ENCODE data around the gene VTN.

VTN gene

GRCh38 chr17:28370035-28370743 is at the start of gene VTN:
VTN (minus strand) TSS chr17:28370307; CDS start chr17:28370203, 104 bp downstream.
- DNase-seq: no peak

- DNase-seq: peak; percentile 56
These were observed 46.7 kb upstream of the VTN start for GRCh38 chr17:28416703-28417311.

- no peak for DNase-seq
These were observed 45.8 kb upstream of the VTN start for GRCh38 chr17:28415886-28416285.

DNA sequence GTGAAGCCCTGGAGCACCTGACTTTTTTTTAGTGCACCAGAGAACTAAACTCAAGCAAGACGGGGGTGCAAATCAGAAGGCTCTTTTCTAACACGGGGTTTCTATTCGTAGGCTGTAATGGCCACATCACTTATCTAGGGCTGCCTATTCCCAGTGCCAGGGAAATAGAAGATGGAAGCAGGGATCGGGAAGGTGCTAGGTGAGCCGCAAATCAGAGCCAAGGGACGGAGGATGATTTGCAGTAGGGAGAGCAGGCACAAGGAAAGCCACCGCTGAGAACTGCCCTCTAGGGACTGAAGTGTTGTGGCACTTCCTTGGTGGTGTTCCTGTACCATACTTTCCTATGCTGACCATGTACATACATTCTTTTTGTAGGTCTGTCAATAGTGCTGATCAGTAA is 43.7 kb upstream of the VTN start:
- DNase-seq: no peak

DNA sequence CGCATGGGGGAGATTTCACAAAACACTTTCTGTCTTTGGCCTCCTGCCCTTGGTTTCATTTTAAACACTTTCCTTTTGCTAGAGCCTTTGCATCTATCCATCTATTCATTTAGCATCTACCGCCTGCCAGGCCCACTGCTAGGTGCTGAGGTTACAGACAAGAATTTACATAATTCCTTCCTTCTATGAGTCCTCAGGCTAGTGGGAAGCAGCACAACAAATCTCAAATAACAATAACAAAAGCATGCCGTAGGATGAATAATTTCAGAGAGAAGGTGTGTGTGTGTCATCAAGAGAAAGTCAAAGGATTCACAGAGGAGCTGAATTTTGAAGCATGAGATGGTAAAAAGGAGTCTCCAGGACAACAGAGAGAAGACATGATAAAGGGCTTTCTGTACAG is 42.0 kb upstream of the VTN start:
- no peak for DNase-seq

- no peak for DNase-seq
These were observed 37.8 kb upstream of the VTN start for GRCh38 chr17:28407974-28408306.

- DNase-seq: no peak
These were observed 37.2 kb upstream of the VTN start for GRCh38 chr17:28407130-28407973.

DNA sequence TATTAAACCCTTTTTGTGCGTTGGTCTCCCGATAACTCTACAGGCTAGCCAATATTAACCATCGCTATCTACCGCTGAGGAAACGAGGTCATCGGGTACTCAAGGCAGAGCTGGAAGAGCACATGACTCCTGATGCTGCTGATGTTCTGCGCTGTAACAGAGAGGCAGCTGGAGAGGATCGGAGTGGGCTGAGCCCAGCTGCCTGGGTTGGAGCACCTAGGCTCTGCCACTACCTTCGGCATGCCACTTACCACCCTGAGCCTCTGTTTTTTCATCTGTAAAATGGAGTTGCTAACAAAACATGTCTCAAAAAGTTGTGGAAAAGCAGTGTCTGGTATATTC is 36.3 kb upstream of the VTN start:
- no peak for DNase-seq

DNA sequence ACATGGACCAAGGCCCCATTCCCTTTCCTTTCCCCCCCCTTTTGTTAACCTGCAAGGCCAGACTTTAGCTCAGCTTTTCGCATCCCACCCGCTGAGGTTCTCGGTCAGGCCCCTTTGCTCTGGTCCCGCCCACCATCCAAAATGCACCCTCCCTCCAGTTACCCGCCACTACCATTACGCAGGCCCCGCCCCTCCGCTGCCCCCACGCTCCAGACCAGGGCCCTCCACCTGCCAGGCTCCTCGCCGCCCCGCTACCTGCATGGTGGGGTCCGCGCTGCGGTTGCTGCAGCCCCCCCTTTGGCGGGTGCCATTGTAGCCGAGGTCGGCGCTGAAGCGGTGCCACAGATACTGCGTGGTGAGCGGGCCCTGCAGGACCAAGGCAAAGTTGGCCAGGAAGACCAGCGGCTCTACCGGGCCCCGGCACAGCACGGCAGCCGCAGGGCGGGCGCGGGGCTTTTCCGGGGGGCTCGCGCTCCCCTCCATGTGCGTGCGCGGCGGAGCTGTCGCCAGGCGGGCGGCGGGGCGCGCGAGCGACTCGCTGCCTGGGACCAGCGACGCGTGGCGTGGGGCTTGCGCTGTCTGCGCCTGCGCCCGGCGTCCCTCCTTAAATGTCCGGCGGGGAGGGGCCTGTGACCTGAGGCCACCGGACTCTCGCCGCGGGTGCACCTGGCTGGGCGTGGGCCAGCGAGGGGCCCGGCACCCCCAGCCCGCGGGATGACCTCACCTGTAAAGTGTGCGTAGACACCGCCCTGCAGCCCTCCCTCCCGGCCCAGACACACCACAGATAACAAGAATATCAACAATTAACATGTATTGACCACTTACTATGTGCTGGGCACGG is 35.7 kb upstream of the VTN start, which contains the start of gene SLC46A1:
Gene SLC46A1 (minus strand): TSS at position 581 of the 841 bp plus-strand sequence. CDS start 98 bp downstream, at position 483.
- DNase-seq: no peak

DNA sequence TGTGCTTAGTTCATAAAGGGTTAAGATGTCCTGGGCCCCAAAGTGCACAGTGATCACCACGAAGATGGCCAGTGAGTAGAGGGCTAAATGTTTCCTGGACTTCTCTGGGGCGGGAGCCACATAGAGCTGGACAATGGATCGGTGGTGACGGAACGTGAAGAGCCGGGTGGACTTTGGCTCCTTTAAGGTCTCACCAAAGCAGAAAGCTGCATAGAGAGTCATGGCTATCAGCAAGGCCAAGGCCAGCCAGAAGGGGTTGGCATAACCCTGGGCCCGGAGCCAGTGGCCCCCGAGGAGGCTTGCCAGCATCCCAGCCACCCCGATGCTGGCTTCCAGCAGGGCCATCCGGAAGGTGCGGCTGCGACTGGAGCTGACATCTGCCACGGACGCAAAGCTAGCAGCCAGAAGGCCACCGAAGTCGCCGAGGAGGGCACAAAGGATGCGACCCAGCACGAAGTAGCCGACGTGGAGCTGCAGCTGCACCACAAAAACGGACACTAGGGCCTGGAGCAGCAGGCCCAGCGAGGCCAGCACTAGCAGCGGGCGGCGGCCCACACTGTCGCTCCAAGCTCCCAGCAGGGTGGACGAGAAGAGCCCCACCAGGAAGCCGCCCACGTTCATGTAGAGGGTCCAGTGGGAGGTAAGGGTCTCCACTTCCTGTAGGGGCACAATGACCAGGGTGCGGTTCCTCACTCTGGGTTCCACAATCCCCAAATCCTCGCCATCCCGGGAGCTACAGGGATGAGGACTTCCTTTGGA is 34.9 kb upstream of the VTN start:
- DNase-seq: no peak

- no peak for DNase-seq
These were observed 34.3 kb upstream of the VTN start for GRCh38 chr17:28404461-28404811.

- DNase-seq: no peak
These were observed 33.9 kb upstream of the VTN start for GRCh38 chr17:28404007-28404406.

- no peak for DNase-seq
These were observed 32.7 kb upstream of the VTN start for GRCh38 chr17:28402844-28403243.

GRCh38 chr17:28402224-28402630 is 32.1 kb upstream of the VTN start:
- no peak for DNase-seq

GRCh38 chr17:28399808-28400207 is 29.7 kb upstream of the VTN start:
- no peak for DNase-seq

DNA sequence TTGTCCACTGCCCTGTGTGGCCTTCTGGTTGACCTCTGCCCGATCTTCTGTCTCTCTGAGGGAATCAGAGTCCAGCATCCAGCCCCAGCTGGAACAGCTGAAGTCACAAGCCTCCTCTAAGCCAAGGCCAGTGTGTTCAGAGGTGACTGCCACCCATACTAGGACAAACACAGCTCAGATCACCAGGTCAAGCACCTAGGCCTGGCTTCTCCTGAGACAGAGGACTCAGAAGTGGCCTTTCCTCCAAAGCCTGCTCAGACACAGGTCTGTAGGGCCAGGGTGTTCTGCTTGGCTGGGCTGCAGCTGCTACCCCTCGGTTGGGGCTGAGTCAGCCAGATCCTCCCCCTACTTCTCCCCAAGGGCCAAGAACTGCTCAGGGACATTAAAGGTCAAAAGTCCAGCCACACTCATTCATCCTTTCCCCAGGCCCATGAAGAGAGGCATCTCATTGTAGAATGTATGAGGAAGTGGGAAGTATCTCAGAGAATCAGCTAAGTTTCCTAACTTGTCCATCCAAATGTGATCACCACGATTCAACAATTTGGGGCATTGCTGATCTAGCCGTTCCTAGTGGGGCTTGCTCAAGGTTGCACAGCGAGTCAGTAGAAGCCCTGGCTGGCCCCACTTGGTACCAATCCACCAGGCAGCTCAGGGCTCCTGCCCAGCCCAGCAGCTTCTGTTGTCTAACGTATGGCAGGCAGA is 28.3 kb upstream of the VTN start:
- DNase-seq: no peak

DNA sequence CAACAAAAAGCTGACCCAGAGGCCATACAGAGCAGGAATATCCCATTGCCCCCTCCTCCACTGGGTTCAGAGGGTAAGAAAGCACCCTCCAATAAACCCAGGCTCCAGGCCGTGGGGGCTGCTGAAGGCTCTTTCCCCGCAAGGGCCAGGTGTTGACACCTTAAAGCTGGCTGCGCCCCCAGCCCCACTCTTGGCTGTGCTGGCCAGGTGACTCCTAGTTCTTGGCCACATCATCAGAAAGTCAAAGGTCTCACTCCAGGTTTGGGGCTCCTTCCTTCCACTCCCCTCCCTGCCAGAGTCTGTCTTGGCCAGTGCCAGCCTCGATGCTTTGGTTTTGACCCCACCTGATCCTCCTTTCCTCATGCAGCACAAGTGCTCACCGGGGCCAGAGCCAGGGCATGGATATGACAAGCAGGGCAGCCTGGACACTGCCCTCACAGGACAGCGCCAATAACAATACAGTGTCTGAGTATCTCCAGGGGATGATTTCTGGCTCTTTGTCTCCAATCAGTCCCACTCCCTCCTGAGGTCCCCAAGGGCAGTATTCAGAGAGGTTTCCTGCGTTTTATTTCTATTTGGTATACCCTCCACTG is 27.7 kb upstream of the VTN start:
- no peak for DNase-seq

GRCh38 chr17:28397275-28397674 is 27.2 kb upstream of the VTN start:
- DNase-seq: no peak

DNA sequence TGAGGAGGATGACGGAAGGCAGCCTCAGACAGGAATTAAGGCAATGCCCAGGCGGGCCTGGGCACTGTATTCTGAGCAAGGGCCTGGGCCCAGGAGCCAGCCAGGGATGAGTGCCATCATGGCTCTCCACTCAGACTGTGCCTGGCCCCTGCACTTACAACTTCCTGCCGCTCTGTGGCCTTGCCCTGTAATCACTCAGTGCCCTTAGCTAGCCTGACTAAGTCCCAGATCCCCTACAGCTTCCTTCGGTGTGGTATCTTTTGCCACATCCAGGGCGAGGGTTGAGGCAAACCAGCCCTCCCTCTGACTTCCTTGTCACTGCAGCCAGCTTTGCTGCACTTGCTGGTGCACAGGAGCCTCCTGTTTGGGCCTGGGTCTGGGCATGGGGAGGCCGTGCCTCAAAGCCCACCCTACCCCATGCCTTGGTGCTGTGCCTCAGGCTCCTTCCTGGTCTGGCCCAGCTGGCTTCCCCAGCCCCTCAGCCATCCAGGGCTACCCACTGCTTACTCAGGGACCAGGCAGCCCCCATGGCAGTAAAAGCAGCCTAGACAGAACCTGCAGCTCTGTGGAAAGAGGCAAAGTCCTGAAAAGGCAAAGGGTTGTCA is 26.6 kb upstream of the VTN start:
- no peak for DNase-seq

- DNase-seq: no peak
These were observed 25.9 kb upstream of the VTN start for GRCh38 chr17:28395968-28396367.

GRCh38 chr17:28395426-28395825 is 25.3 kb upstream of the VTN start:
- no peak for DNase-seq

All from CD4-positive, alpha-beta T cell treated with Interleukin-15 for 1 hour (primary cell).